ENCODE measurements around the gene FBXW12. TPM values are rescaled to one million over a fixed set of nuclear protein-coding genes. Genes with fewer than 3 reads are reported as not detected.

The FBXW12 gene
- total RNA-seq, 1 experiment from 2014 or later = 0.68 TPM

GRCh38 chr3:48416546-48416945 lies 44.5 kb downstream of the FBXW12 start:
- DNase-seq (ENCODE audit: low spot score) = no peak
- in situ Hi-C loops (cut with HindIII; ENCODE audit: low sequenced_read_pairs) = no loop called here

DNA sequence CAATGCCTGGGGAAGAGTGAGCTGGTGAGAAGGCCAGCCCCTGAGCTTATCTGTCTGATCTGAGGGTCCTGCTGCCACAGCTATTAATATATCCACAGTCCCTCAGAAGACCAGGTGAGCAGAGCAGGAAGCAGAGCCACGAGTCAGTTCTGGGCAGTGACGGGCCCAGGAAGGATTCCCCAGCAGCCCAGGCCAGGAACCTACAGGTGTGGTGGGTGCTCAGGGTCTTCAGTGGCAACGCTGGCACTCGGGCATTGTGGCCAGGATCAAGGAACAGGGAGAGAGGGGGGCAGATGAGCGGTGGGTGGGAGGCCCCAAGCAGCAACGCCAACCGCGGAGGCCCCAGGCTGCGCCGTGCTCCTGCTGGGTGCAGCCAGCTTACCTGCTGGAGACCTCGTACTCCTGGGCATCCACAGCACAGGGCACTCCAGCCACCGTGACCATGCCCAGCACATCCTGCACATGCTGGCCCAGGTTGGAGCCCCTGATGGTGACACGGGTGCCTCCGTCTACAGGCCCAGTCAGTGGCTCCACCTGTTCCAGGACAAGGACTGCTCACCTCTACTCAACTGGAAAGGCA lies 45.6 kb downstream of the FBXW12 start:
- in situ Hi-C loops (cut with HindIII; ENCODE audit: low sequenced_read_pairs) = no loop called here
- DNase-seq (ENCODE audit: low spot score) = no peak

- in situ Hi-C loops (cut with HindIII; ENCODE audit: low sequenced_read_pairs) = no loop called here
- DNase-seq (ENCODE audit: low spot score) = no peak
These were observed 46.1 kb downstream of the FBXW12 start for GRCh38 chr3:48418140-48418539.

DNA sequence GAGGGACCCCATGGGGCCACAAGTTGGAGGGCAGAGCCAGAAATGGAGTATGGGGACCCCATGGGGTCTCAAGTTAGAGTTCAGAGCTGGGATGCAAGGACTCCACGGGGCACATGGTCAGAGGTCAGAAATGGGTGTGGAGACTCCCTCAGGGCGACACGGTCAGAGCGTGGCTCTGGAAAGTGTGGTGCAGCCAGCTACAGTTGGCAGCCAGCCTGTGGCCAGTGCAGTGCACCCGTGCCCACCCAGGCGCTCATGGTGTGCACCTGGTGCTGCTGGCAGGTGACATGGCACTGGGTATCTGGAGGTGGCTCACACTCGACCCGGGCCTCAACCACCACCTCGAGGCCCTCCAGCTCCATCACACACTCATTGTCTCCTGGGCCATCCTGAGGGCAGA lies 46.6 kb downstream of the FBXW12 start:
- DNase-seq (ENCODE audit: low spot score) = no peak
- in situ Hi-C loops (cut with HindIII; ENCODE audit: low sequenced_read_pairs) = no loop called here

DNA sequence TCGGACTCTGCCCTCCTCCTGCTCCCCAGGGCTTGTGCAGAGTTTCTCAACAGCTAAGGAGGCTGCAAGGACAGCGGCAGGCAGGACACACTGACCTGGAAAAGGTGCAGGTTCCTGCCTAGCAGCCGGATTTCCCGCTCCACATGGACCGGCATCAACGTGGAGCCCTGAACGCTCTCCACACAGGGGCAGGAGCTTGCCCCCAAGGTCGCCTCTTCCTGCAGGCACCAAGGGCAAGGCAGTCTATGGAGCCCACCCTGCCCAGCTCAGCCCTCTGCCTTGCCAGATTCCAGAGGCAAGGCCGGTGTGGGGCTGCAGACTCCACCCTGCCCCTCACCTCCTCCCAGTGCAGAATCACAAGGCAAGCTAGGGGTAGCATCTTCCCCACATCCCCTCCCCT lies 47.1 kb downstream of the FBXW12 start:
- no peak for DNase-seq (ENCODE audit: low spot score)
- in situ Hi-C loops (cut with HindIII; ENCODE audit: low sequenced_read_pairs) = no loop called here

DNA sequence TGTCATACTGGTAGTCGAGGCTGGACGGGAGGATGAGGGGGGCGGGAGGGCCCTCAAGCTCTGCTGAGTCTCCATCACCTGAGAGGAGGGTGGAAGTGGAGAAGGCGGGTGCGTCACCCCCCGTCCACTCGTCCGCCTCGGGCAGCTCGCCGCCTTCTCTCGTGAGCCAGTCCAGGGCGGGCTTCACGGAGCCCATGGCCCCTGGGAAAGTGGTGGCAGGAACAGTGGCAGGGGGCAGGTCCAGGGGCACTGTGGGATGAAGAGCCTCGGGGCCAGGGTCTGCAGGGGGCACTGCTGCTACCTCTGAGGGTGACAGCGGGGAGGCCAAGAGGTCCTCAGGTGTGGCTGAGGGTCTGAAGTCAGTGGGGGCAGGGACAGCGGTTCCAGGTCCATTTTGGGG lies 47.6 kb downstream of the FBXW12 start:
- in situ Hi-C loops (cut with HindIII; ENCODE audit: low sequenced_read_pairs) = no loop called here
- no peak for DNase-seq (ENCODE audit: low spot score)

DNA sequence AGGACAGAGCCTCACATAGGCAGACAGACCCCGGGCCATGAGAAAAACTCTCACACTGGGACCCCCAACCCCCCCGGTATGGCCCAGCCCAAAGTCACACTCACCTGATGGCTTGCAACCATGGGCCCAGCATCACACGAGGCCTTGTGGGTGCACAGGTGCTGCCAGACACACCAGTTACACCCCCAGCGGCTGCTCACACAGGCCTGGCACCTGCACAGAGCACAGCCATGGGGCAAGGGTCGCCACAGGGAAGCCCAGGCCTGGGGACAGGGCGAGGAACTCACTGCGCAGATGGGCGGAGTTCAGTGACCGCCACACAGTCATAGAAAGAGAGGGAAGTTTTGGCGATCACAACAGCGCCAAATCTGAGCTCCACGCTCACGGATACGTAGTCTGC lies 48.5 kb downstream of the FBXW12 start:
- no peak for DNase-seq (ENCODE audit: low spot score)
- in situ Hi-C loops (cut with HindIII; ENCODE audit: low sequenced_read_pairs) = no loop called here

DNA sequence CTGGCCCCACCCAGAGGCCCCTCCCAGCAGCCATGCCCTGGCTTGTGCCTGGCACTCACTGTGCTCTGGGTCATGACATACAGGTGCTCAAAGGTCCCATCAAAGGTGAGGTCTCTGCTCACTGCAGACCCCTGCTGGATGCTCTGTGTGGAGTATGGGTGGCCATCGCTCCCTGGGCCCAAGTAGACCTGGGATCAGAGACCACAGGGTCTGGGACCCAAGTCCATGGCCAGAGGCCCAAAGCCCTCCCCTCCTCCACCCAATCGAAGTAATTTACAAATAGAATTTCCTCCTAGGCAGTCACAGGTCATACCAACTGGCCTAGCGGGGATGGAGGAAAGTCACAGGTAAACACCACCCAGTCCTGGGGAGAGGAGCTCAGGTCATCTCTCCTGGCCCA lies 50.3 kb downstream of the FBXW12 start:
- in situ Hi-C loops (cut with HindIII; ENCODE audit: low sequenced_read_pairs) = no loop called here
- no peak for DNase-seq (ENCODE audit: low spot score)

- DNase-seq (ENCODE audit: low spot score) = no peak
These were observed 50.7 kb downstream of the FBXW12 start for GRCh38 chr3:48422681-48423080.

DNA sequence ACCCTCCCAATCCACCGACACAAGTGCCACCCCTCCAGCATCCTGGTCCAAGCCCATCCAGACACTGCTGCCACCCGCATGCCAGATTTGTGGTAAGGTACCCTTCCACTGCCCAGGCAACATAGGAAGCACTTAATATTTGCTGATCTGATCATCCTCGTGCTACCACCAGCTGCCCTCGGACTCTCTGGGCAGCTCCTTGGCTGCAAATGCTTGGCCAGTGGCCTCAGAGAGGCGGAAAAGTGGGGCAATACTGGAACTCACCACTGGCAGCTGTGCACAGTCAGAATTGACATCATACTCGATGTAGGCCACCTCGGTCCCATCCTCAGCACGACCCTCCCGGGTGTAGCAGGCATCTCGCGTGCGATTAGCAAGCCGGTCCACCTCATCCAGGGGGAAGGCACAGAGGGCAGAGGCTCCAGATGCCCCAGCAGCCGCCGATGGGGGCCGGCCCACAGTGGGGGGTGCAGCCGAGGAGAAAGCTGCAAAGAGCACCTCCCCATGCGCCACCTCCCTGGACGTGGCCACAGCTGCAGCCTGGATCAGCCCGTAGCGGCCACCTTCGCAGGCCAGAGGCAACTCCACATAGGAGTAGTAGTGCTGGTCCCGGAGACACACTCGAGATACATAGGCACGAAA lies 51.3 kb downstream of the FBXW12 start:
- DNase-seq (ENCODE audit: low spot score) = no peak
- in situ Hi-C loops (cut with HindIII; ENCODE audit: low sequenced_read_pairs) = no loop called here

More at GRCh38 chr3:48422681-48423080, 50.7 kb downstream of the FBXW12 start:
- in situ Hi-C loops (cut with HindIII; ENCODE audit: low sequenced_read_pairs) = no loop called here

DNA sequence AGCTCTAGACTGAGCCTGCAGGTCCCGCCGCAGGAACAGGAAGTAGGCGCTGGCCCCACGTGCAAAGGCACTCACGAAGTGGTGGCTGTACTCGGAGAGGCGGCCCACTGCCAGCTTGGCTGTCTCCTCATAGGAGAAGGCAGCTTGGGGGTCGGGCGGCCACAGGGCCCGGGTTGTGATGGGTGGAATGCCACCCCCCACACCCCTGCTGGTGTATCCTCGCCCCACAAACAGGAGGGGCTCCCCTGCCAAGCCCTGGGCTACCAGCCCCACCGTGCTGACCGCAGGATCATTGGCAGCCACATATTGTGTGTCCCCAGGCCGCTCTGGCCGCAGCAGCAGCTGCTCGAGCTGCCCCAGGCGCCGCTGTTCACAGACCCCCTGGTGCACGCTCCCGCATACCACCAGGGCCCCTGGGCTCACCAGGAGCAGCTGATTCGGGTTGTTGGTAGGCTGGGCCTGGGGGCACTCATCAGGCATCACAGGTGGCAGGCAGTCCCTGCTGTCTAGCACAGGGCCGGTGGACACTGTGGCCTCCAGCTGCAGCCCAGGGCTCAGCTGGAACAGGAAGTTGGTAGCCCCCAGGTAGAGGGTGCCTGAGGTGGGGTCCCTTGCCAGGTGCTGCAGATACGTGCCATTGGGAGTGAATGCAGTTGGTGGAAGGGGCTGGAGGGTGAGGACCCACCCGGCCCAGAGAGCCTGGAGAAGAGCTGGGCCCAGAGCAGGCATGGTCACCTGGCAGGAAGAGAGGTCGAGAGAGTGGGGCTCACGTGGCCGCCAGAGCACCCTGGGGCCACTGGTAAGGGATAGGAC lies 52.1 kb downstream of the FBXW12 start:
- in situ Hi-C loops (cut with HindIII; ENCODE audit: low sequenced_read_pairs) = no loop called here
- DNase-seq (ENCODE audit: low spot score) = no peak

- in situ Hi-C loops (cut with HindIII; ENCODE audit: low sequenced_read_pairs) = no loop called here
- no peak for DNase-seq (ENCODE audit: low spot score)
These were observed 53.3 kb downstream of the FBXW12 start for GRCh38 chr3:48425281-48425812.

GRCh38 chr3:48426401-48426909 lies 54.4 kb downstream of the FBXW12 start:
- DNase-seq (ENCODE audit: low spot score) = peak; percentile 43
- in situ Hi-C loops (cut with HindIII; ENCODE audit: low sequenced_read_pairs) = no loop called here

GRCh38 chr3:48426944-48427629 lies 55.1 kb downstream of the FBXW12 start:
- in situ Hi-C loops (cut with HindIII; ENCODE audit: low sequenced_read_pairs) = no loop called here
- DNase-seq (ENCODE audit: low spot score) = no peak

- in situ Hi-C loops (cut with HindIII; ENCODE audit: low sequenced_read_pairs) = no loop called here
- no peak for DNase-seq (ENCODE audit: low spot score)
These were observed 55.6 kb downstream of the FBXW12 start for GRCh38 chr3:48427630-48427962.

- no peak for DNase-seq (ENCODE audit: low spot score)
- in situ Hi-C loops (cut with HindIII; ENCODE audit: low sequenced_read_pairs) = no loop called here
These were observed 56.1 kb downstream of the FBXW12 start for GRCh38 chr3:48428088-48428571.

- DNase-seq (ENCODE audit: low spot score) = peak; percentile 40
- in situ Hi-C loops (cut with HindIII; ENCODE audit: low sequenced_read_pairs) = no loop called here
These were observed 56.7 kb downstream of the FBXW12 start for GRCh38 chr3:48428572-48429316.

DNA sequence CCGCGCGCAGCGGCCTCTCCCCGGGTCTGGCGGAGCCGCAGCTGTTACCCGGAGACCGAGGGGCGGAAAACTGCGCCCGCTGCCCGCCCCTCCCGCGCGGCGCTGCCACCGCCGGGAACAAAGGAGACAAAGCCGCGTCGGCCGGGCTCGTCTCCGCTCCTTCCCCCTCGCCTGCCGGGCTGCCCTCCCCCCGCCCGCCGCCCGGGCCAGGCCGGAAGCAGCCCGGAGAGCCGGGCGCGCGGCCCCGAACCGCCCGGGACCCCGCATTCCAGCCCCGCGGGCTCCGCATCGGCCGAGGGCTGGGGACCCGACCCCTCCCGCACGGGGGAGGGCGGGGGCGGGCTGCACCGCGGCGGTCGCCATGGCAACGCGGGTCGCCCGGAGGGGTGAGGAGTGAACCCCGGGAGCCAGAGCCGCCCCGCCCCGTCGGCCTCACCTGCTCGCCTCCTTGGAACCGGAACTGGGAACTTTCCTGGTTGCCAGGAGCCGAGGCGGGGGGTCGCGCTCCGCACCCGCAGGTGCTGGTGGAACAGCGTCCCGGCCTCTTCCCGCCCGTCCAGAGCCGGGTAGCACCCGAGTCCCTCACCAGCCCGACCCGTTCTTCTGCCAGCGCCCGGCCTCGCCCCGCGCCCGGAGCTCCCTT lies 57.4 kb downstream of the FBXW12 start:
- in situ Hi-C loops (cut with HindIII; ENCODE audit: low sequenced_read_pairs) = no loop called here
- DNase-seq (ENCODE audit: low spot score) = peak; percentile 57
